Stimulated activated CD4-positive, alpha-beta T cell treated with anti-CD3 and anti-CD28 coated beads, Interleukin-2, amount 100 ng/mL, for 4 hours (primary cell): Measurements from ENCODE around the gene FARP1.

ENCODE experiments used
- DNase-seq: peaks from one replicate; pipeline ENCODE4 v3.0.0-alpha.2; 2020; ENCODE audit warnings: low read depth

FARP1 gene

DNA sequence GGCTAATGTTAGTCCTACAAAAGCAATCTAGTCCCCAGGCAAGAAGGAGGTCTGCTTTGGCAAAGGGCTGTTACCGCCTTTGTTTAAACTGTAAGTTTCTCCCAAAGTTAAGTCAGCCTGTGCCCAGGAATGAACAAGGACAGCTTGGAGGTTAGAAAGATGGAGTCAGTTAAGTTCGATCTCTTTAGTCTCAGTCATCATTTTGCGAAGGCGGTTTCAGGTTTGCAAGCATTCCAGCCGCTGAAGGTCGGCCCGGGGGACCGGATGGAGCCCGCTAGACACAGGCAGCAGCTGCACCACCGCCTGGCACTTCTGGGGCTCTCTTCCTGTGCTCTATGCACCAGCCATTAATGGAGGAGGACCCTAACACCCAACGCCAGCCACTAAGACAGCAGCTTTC, 342.7 kb downstream of the FARP1 start:
- no peak for DNase-seq

DNA sequence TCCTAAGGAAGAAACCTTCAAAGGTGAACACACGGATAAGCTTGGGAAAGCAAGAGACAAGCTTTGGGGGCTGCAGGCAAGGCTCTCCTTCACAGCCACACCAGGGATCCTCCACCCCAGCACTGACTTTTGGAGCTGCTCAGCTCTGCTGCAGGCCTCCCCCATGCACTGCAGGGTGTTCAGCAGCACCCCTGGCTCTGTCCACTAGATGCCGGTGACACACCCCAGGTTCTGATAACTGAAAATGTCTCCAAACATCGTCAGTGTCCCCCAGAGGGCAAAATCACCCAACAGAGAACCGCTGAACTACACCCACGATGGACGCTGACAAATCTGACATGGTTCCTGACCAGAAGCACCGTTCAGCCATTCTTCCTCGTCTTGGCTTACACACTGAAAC, 343.5 kb downstream of the FARP1 start:
- no peak for DNase-seq

DNA sequence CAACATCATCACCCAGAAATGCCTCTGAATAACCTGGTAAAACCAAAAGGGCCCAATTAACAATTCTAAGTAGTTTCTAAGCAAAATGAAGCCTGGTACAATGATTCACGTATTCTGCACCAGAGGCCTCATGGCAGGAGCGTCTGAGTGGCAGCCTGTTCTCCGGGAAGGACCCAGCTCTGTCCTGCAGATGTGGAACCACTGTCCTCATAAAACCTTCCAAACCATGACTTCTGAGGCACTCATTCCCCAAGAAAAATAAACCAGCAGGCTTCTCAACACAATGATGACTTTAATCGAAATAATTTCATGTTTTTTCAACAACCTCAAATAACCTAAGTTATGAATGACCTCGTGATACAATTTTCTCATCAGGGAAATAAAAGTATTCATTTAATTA, 344.1 kb downstream of the FARP1 start:
- DNase-seq, result no peak

DNA sequence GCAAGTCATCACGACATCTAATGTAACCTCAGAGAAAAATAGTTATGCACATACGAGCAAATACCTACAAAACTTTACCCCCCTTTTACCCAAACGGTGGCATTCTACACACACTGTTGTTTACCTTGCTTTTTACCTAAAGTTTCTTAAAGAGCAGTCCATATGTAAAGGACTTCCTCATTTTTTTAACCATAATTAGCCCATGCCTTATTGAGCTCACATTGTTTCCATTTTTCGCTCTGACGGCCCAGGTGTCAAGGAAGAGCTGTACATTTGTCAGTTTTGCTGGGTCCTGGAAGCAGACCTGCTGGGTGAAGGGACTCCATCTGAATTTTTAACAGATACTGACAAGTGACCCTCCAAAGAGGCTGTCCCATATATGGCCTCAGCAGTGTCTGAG, 344.6 kb downstream of the FARP1 start:
- no peak for DNase-seq

DNA sequence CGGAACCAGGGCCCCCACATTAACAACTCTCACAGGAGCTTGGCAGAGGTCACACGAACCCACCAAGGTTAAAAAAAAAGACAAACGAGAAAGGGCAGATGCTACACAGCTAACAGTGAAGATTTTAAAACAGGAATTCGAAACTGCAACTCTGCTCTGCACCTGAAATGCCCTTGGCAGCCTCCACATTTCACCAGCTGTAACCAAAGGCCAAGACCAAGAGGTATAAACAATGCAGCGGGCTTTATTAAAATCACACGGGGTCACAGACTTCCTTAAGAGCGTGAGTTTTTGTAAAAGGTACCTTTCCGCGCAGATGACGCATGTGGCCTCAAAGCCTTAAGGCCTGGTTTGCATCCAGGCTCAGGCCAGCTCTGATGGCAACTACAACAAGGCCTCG, 345.8 kb downstream of the FARP1 start:
- DNase-seq, result no peak

DNA sequence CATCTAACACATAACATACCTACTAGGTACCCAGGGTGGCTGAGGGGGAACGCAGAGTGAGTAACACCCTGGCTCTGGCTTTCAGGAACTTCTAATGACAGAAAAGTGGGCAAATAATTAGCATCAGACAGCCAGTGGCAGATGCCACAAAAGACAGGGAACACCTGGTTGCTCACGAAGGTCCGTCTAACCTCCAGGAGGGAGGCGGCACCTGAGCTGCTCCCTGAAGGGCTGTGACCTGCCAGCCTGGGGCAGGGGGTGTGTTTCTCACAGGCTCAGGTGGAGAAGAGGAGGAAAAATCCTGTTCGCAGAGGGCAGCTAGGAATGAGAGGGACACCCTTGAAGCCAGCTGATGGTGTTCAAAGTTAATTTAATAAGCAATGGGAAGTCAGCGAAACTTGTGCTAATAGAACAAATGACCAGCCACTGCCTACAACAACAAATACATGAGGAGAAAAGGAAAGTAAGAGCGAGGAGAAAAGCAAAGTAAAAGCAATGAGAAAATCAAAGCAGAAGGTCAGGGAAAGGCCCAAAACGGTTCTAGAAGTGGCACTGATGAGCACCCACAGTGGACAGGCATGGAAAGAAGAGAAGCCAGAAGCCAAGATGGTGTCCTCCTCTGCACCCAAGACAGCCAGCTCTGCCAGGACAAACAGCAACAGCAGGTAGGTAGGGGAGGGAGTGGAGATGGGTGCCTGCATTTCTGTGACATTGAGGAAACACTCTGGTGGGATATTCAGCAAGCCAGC, 346.7 kb downstream of the FARP1 start:
- DNase-seq, result no peak

DNA sequence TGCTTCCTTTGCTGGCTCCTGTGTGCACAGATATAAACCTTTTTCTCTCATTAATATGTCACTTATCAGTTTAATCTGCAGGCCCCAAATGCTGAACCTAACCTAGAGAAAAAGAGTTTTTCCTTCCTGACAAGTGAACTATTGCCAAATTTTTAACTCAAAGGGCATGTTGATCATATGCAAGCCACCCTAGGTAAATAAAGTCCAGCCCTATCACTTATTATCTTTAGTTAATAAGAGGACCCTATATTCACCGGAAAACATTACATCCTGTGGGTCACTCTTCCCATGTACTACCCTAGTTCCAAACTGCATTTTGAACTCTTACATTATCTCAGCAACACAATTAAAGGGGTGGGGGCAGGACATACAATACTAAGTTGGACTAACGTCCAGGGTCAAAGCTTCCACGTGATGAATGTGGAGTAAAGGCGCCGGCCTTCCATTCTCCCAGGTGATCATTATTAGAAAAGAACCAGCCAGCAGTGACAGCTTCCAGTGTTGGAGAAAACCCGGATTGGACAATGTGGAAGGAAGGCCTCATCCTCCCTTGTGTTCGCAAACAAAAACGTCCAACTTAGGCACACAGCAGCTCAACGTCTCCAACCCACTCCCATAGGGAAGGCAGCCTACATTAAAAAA, 347.4 kb downstream of the FARP1 start:
- DNase-seq, result no peak

DNA sequence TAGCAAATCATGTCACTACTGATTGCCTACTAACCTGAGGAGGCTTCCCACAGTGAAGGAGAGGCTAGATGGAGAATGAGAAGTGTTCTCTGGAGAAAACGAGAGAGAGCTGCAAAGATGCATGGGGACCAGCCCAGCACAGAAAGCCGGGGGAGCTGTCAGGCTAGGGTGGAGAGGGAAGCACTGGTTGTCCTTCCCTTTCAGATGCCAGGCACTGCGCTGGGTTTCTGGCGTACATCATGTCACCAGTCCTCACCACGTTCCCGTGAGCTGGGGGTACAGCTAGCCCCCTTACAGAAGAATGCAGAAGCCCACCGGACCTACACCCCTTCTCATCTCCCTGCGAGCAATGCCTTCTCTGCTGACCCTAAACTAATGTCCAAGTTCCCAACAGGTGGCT, 348.0 kb downstream of the FARP1 start:
- no peak for DNase-seq

DNA sequence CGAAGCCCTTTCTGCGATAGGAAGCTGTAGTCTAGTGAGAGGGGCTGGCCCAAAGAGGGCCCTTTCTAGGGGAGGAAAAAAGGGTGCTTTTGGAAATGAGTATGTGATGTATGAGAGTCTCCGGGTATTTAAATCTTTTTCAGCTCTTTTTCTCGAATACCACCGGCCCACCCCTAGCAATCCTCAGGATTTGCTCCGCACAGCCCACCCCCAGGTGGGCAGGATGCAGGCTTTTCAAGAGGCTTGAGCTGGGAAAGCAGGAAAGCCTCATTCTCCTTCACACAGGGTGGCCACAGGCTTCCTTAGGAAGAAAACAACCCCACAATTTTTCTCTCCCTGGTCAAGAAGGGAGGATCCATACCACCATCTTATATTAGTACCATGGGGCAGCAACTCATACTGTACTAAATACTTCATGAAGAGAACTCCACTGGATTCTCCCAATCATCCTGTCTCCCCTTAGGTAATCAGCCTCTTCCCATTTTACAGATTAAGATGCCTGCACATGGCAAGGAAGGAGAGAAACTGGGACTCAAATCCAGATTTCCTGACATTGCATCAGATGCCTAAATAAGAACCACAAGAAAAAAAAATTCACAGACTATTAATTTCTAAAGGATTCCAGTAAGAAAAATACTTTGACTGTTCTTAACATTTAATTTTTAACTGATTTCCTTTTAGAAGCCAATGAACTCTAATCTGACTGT, 349.6 kb downstream of the FARP1 start:
- DNase-seq, result no peak

DNA sequence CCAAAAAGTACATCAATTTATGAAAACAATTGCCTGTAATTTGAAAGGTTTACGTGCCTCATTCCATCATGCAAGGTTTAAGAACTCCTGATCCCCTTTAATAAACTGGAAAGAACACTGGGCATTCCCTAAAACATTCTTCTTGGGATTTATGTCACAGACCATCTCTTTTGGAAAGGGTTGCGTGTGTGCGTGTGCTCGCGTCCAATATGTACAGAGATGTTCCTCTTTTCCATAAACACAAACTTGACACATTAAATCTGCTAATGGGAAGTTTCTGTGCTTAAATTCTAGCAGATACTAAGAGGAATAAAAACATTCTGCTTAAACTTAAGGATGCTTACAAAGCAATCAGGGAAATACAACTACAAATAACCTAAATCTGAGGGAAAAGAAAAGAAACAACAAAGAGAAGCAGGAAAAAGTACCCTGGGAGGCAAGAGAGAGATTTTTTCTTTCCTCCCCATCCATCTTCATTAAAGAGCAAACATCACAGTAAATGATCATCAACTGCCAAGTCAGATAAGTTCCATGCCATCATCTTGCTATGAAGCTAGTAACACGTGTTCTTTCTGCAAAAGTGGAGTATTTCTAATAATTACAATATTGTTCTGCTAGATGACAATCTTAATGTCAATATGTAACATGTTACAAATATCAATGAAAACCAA, 350.3 kb downstream of the FARP1 start:
- DNase-seq, result no peak

DNA sequence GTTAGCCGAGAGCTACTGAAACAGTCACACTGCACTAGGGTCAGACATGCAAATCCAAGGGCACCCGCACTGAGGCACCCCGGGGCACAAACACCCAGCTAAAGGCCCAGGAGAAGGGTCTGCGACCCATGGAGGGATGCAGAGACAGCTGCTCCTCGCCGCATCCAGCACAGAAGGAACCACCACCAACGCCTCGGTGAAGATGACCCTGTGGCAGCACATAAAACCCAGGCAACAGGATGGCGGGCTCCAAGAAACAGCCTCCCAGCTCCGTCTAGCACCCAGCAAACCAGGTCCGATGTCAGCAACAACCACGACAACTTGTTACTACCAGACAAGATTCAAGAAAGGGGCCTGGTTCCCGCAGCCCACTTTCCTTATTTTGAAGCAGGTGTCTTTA, 351.9 kb downstream of the FARP1 start:
- no peak for DNase-seq

DNA sequence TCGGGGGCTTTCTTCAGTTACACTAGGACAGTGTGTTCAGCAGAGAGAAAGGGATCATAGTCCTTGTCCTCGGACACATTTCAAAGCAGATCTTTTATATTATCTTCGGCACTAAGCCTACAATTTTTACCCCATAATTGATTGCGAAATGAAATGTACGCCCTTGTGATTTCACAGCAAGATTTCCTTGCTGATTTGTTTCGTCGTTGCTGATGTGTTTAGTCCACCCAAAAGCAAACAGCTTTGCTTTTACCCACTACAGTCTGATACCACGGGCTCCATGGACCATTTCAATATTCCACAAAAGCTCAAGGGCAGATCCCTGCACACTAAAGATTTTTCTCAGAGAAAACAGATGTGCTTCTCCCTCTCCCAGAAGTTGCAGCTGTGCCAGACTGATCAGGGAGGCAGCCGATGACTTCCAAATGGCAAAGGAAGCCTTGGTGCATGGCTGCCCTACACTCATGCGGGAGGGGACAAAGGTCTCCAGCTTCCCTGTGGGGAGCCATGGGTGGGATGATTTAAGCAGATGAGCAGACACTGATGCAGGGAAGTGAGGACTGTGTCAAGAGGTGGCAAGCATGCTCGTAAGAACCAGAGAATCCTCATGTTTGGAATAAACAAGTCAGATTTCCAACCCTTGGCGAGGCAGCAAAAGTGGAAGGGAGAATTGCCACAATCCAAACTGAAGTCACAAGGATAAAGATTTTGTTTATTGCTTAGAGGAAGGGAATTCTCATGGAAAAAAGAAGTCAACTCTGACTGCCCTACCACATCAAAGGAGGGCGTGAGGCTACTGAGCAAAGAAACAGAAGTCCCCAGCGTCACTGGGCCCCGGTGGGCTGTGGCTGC, 353.0 kb downstream of the FARP1 start:
- DNase-seq, result no peak

DNA sequence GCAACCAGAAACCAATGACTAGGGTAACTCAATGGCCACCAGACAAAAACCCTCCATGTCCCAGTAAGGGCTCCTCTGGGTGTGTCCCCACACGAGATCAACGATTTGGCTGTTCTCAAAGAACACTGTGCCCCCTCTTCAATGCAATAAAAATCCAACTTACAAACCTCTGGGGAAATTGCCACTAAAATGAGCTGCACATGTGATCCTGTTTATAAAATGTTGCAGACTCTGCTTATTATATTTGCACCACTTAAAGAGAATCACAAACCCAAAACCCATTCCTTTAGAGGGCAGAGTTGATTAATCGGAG, 353.5 kb downstream of the FARP1 start:
- no peak for DNase-seq

DNA sequence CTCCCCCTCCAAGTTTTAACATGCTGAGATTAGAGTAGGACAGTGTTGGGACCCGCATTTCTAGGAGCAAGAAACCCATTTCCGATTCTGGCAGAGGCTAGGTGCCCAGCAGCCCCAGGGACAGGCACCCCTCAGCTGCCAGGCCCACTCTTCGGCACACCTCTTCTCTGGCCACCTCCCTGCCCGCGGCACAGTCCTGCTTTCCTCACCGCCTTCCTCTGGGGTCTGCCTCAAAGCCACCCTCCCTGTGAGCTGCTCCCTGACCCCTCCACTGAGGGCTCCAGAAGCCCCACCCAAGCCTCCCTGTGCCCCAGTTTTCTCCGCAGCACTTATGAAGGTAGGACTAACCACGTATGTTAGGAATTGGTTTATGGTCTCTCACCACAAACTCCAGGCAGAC, 354.1 kb downstream of the FARP1 start:
- DNase-seq, result no peak

DNA sequence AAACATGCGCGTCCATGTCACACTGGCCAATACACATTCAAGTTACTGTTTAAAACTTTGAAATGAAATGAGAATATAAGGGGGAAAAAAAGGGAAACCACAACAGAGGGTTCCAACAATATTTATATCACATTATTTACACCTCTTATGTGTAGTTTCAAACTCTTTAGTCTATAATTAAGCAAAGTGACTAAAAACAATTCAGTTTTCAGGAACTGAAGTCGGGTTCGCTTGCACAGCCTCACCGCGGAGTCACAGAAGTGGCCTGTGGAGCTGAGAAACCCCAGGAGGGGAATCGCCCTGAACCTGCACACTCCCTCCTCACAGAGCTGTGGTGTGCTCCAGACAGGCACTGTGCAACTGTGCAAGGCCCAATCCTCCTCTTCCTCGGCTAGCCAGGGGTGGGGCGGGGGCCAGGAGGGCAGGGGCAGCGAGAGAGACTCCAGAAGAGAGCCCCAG, 358.1 kb downstream of the FARP1 start:
- DNase-seq, result no peak

DNA sequence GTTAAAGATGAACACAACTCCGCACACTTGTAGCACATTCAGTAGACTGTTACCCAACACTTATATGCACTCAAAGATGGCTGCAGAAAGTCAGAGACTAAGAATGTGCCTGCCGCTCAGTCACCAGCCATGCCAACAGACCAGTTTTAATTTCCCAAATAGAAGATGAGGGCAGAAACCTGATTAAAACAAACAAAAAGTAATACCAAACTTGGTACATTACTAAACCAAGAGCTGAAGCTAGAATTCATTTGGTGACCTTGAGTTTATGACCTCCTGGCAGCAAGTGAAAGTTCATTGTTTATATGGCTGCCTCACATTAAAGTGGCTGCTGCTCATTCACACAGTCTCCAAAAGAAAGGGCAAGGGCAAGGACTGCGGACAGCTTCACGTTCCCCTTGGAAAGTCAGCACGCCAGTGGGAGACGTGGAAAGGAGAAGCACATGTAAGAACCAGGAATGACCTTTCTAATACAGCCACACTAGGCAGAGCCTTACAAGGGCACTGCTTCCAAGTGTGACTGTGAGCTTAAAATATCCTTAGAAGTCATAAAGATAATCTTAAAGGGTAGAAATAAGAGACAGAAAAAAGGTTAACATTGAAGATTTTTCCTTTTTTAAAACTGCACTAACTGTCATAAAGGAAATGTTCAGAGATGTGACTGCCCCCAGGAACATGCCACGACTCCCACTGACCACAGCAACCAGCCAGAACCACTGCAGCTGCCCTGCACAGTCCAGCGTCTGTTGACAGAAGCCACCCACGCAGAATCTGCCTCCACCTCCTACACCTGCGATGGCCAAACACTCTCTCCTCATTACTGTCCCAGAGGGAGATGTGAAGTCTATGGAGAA, 360.5 kb downstream of the FARP1 start:
- DNase-seq, result no peak

DNA sequence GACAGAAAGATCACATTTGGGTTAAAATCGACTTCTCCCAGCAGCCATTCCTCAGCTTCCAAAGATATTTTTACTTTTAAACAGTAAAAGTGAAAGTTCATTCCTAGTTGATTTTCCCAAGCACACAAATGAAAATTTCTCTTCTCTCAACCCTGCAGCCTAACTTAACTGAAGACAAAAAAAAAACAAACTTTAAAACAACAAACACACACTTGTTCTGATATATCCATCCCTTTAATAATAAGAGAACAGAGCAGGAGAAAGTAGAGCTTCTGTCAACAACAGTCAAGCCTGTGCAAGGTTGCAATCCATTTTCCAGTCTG, 361.1 kb downstream of the FARP1 start:
- DNase-seq, result no peak

DNA sequence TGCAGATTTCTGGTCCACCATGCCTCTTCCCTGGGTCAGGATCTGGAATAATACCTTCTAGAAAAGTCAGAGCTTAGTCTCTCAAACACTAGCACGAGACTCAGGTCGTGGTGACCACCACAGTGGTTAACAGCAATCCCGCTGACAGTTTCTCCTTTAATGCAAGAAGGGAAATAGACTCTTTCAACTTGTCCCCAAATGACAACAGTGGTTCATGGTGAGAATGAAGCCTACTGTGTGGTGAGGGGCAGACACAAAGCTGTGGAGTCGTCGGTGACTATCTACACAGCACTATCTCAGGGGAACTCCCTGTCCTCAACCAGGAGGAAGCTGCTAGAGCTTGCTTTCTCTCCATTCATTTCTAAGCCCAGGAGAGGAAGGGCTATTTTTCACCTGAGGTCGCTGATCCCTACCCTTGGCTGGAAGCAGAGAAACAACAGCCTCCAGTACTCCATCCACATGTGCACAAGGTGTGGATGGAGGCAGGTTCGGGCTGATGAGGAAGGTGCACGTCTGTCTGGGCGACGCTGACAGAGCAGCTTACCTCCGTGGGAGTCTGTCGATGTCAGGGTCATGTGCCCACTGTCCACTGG, 361.6 kb downstream of the FARP1 start:
- no peak for DNase-seq
